Measurements from ENCODE around the gene NFYA. TPM values are rescaled to one million over a fixed set of nuclear protein-coding genes. Genes with fewer than 3 reads are reported as not detected.

Gene NFYA
- 33.7 TPM in 2 replicates for total RNA-seq

GRCh38 chr6:41072836-41073202, at the start of gene NFYA:
Gene NFYA, plus strand, starts transcription at chr6:41072974. Its CDS starts 6,116 bp downstream, at chr6:41079090.
- intact Hi-C loops (cut with micrococcal nuclease): loop anchor here (1.0 to 10.0 kb wide), 10 partner anchors 46 to 1961 kb away; partner anchors contain the start of genes FOXP4, TAF8 and TOMM6

GRCh38 chr6:41023114-41023513, 49.7 kb upstream of the NFYA start:
- intact Hi-C loops (cut with micrococcal nuclease): no loop called here

GRCh38 chr6:41025966-41026530, 46.7 kb upstream of the NFYA start:
- intact Hi-C loops (cut with micrococcal nuclease): loop anchor here (5.0 kb wide), 2 partner anchors 281 to 439 kb away; partner anchors contain the start of gene LRFN2

GRCh38 chr6:41027241-41027640, 45.5 kb upstream of the NFYA start:
- intact Hi-C loops (cut with micrococcal nuclease): loop anchor here (1.0 to 5.0 kb wide), 6 partner anchors 21 to 440 kb away; partner anchors contain the start of genes LRFN2, NFYA and OARD1

GRCh38 chr6:41027799-41028560, 44.8 kb upstream of the NFYA start:
- intact Hi-C loops (cut with micrococcal nuclease): loop anchor here (1.0 to 5.0 kb wide), 6 partner anchors 22 to 441 kb away; partner anchors contain the start of genes LRFN2, NFYA and OARD1

- intact Hi-C loops (cut with micrococcal nuclease): loop anchor here (1.0 to 5.0 kb wide), 3 partner anchors 11 to 441 kb away; partner anchors contain the start of genes LRFN2 and UNC5CL
Measured at GRCh38 chr6:41028561-41029412, 44.0 kb upstream of the NFYA start.

- intact Hi-C loops (cut with micrococcal nuclease): no loop called here
Measured at GRCh38 chr6:41032830-41033229, 39.9 kb upstream of the NFYA start.

- intact Hi-C loops (cut with micrococcal nuclease): no loop called here
Measured at GRCh38 chr6:41033776-41034175, 39.0 kb upstream of the NFYA start.

- intact Hi-C loops (cut with micrococcal nuclease): no loop called here
Measured at GRCh38 chr6:41036186-41036585, 36.6 kb upstream of the NFYA start.

GRCh38 chr6:41036601-41037000, 36.2 kb upstream of the NFYA start:
- intact Hi-C loops (cut with micrococcal nuclease): no loop called here

- intact Hi-C loops (cut with micrococcal nuclease): no loop called here
Measured at GRCh38 chr6:41037107-41037900, 35.5 kb upstream of the NFYA start.

GRCh38 chr6:41038205-41038604, 34.6 kb upstream of the NFYA start:
- intact Hi-C loops (cut with micrococcal nuclease): no loop called here

GRCh38 chr6:41039060-41039998, 33.4 kb upstream of the NFYA start, which contains the start of gene UNC5CL:
Gene UNC5CL, minus strand, starts transcription at chr6:41039221. Its CDS starts 4,147 bp downstream, at chr6:41035074.
- intact Hi-C loops (cut with micrococcal nuclease): loop anchor here (1.0 kb wide), 2 partner anchors 10 to 33 kb away; no protein-coding TSS in a partner anchor

- intact Hi-C loops (cut with micrococcal nuclease): no loop called here
Measured at GRCh38 chr6:41040101-41040939, 32.5 kb upstream of the NFYA start.

GRCh38 chr6:41040940-41041536, 31.7 kb upstream of the NFYA start:
- intact Hi-C loops (cut with micrococcal nuclease): no loop called here

GRCh38 chr6:41042226-41043055, 30.3 kb upstream of the NFYA start, which contains the start of gene TSPO2:
Gene TSPO2, plus strand, starts transcription at chr6:41042467. Its CDS starts 519 bp downstream, at chr6:41042986.
- intact Hi-C loops (cut with micrococcal nuclease): no loop called here

GRCh38 chr6:41043151-41043550, 29.6 kb upstream of the NFYA start:
- intact Hi-C loops (cut with micrococcal nuclease): no loop called here
